Ishikawa (cell line): ENCODE results near the gene PDE3B.

Source experiments
- CEBPB ChIP-seq: IDR thresholded peaks from 2 replicates; pipeline ENCODE4 v1.6.1; 2012
- CREB1 ChIP-seq: IDR thresholded peaks from 2 replicates; pipeline ENCODE4 v1.6.1; 2012; ENCODE audit warnings: low read depth
- EGR1 ChIP-seq: IDR thresholded peaks from 2 replicates; pipeline ENCODE4 v1.6.1; 2012
- EP300 ChIP-seq: IDR thresholded peaks from 2 replicates; pipeline ENCODE4 v1.6.1; 2012; ENCODE audit warnings: borderline replicate concordance
- FOXM1 ChIP-seq: IDR thresholded peaks from 2 replicates; pipeline ENCODE4 v1.6.1; 2012; ENCODE audit warnings: low read depth, borderline replicate concordance
- MAX ChIP-seq: IDR thresholded peaks from 2 replicates; pipeline ENCODE4 v1.6.1; 2012
- NFIC ChIP-seq: IDR thresholded peaks from 2 replicates; pipeline ENCODE4 v1.6.1; 2012
- RAD21 ChIP-seq: IDR thresholded peaks from 2 replicates; pipeline ENCODE4 v1.6.1; 2012; ENCODE audit warnings: low read depth
- REST ChIP-seq: IDR thresholded peaks from 2 replicates; pipeline ENCODE4 v1.6.1; 2012; ENCODE audit warnings: low read depth, mild to moderate bottlenecking
- TAF1 ChIP-seq: IDR thresholded peaks from 2 replicates; pipeline ENCODE4 v1.6.1; 2012; ENCODE audit warnings: low read depth, mild to moderate bottlenecking
- TCF12 ChIP-seq: IDR thresholded peaks from 2 replicates; pipeline ENCODE4 v1.6.1; 2012; ENCODE audit warnings: low read depth
- TEAD4 ChIP-seq: IDR thresholded peaks from 2 replicates; pipeline ENCODE4 v1.6.1; 2012
- USF1 ChIP-seq: IDR thresholded peaks from 2 replicates; pipeline ENCODE4 v1.6.1; 2012
- YY1 ChIP-seq: IDR thresholded peaks from 2 replicates; pipeline ENCODE4 v1.6.1; 2012; ENCODE audit warnings: low read depth
- ZBTB7A ChIP-seq: IDR thresholded peaks from 2 replicates; pipeline ENCODE4 v1.6.1; 2012; ENCODE audit warnings: low read depth

Gene PDE3B

GRCh38 chr11:14635546-14635945, 8.1 kb upstream of the PDE3B start:
- TF ChIP-seq MAX (no peak), FOXM1 (no peak), YY1 (no peak), RAD21 (no peak), EP300 (no peak), NFIC (no peak), TEAD4 (no peak), USF1 (no peak), CEBPB (no peak), CREB1 (no peak), REST (no peak), ZBTB7A (no peak), EGR1 (no peak), TCF12 (no peak), TAF1 (no peak)

- TF ChIP-seq EP300 (no peak), NFIC (no peak), FOXM1 (no peak), TEAD4 (no peak), ZBTB7A (no peak), EGR1 (no peak), TAF1 (no peak), RAD21 (no peak), CEBPB (no peak), MAX (no peak), YY1 (no peak), REST (no peak), USF1 (no peak), CREB1 (no peak), TCF12 (no peak)
Measured at GRCh38 chr11:14636119-14636518, 7.5 kb upstream of the PDE3B start.

- TF ChIP-seq EGR1 = no peak
- TF ChIP-seq RAD21 = no peak
- no peak for TF ChIP-seq CREB1
- TF ChIP-seq ZBTB7A = no peak
- TF ChIP-seq FOXM1 = no peak
- no peak for TF ChIP-seq YY1
- TF ChIP-seq TAF1 = no peak
- TF ChIP-seq MAX = no peak
- no peak for TF ChIP-seq CEBPB
- TF ChIP-seq TEAD4 = no peak
- TF ChIP-seq USF1 = no peak
- TF ChIP-seq TCF12 = no peak
- no peak for TF ChIP-seq EP300
- TF ChIP-seq REST = no peak
- TF ChIP-seq NFIC = no peak
Measured at GRCh38 chr11:14637868-14638409, 5.7 kb upstream of the PDE3B start.
